ENCODE data around the gene MAGOH. TPM values are rescaled to one million over a fixed set of nuclear protein-coding genes. Genes with fewer than 3 reads are reported as not detected.

MAGOH gene
- total and polyA plus RNA-seq, 10 of the 15 experiments (the other 5 are each of a cell fraction or from before 2014, with no cell fraction given), result 62.6 to 261 (median 89.8) TPM

GRCh38 chr1:53196485-53197290, 41.6 kb downstream of the MAGOH start, which contains the start of gene CPT2 (continued):
- TF ChIP-seq E4F1 (IDR thresholded peaks at IDR 0.05; ENCODE audit: borderline replicate concordance, partially characterized antibody) (peak; percentile 46), EED (IDR thresholded peaks at IDR 0.05; ENCODE audit: low read depth) (peak; percentile 65), ATF7 (IDR thresholded peaks at IDR 0.05; ENCODE audit: low read depth) (no peak), SREBF2 (IDR thresholded peaks at IDR 0.05; ENCODE audit: low read length) (no peak), NR2F1 (conservative IDR thresholded peaks at IDR 0.05) (peak; percentile 53), SRF (IDR thresholded peaks at IDR 0.05; ENCODE audit: low read depth in 2 of 2, low read length in 2 of 2) (peak; percentile 91 to 96), BHLHE40 (IDR thresholded peaks at IDR 0.05; ENCODE audit: borderline replicate concordance in 1 of 2, low read depth in 2 of 2, low read length in 1 of 2) (peak; percentile 23 to 50; a peak in 3 of 4 replicates), MTA2 (IDR thresholded peaks at IDR 0.05; ENCODE audit: low read depth) (no peak), MEF2B (IDR thresholded peaks at IDR 0.05; ENCODE audit: partially characterized antibody, poor library complexity, severe bottlenecking) (no peak), RELA (IDR thresholded peaks at IDR 0.05; ENCODE audit: borderline replicate concordance, partially characterized antibody) (peak; percentile 9), WRNIP1 (IDR thresholded peaks at IDR 0.05; ENCODE audit: borderline replicate concordance, low read depth, low read length) (no peak), MYC (IDR thresholded peaks at IDR 0.05; ENCODE audit: insufficient read depth, insufficient read length, insufficient replicate concordance, low read length, severe bottlenecking) (no peak), EP300 (IDR thresholded peaks at IDR 0.05; ENCODE audit: borderline replicate concordance in 1 of 2, control insufficient read depth in 1 of 2, low read depth in 2 of 2, low read length in 2 of 2) (no peak), SPI1 (IDR thresholded peaks at IDR 0.05; ENCODE audit: borderline replicate concordance, insufficient read depth, low read depth, low read length) (no peak), CEBPZ (IDR thresholded peaks at IDR 0.05; ENCODE audit: low read depth, low read length) (no peak), STAT1 (conservative IDR thresholded peaks at IDR 0.05) (0 out of 2 replicates have a peak, but pooled peaks have one; percentile 13), STAT3 (IDR thresholded peaks at IDR 0.05; ENCODE audit: low read depth, low read length) (no peak), BACH1 (IDR thresholded peaks at IDR 0.05; ENCODE audit: borderline replicate concordance) (peak; percentile 91), RELB (IDR thresholded peaks at IDR 0.05; ENCODE audit: low read depth) (peak; percentile 52; the same call in 1 of the 2 replicates), CREB1 (IDR thresholded peaks at IDR 0.05; ENCODE audit: low read depth) (no peak; the same call in 1 of the 2 replicates), CEBPB (IDR thresholded peaks at IDR 0.05; ENCODE audit: borderline replicate concordance in 1 of 2, low read depth in 2 of 2, low read length in 2 of 2) (no peak)

Data from GM12878 (cell line).